Measurements from ENCODE around the gene CNTNAP5.

The CNTNAP5 gene

GRCh38 chr2:124485659-124486058, 460.6 kb downstream of the CNTNAP5 start:
- DNase-seq = no peak

DNA sequence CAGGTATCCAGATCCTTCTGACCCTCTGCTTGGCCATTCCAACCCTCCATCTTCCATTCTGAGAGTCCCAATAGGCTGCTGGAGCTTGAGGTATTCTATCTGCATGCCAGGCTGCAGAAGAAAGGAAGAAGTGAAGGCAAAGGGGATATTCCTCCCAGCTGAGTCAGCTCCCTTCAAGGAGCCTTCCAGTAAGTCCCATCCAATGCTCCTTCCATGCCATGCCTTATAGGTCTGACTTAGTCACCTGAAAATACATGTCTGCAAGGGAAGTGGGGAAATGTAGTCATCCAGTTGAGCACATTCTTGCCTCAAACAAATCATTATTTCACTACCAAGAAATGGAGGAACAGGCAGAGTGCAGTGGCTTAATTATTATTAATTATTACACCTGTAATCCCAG, 464.6 kb downstream of the CNTNAP5 start:
- no peak for DNase-seq

DNA sequence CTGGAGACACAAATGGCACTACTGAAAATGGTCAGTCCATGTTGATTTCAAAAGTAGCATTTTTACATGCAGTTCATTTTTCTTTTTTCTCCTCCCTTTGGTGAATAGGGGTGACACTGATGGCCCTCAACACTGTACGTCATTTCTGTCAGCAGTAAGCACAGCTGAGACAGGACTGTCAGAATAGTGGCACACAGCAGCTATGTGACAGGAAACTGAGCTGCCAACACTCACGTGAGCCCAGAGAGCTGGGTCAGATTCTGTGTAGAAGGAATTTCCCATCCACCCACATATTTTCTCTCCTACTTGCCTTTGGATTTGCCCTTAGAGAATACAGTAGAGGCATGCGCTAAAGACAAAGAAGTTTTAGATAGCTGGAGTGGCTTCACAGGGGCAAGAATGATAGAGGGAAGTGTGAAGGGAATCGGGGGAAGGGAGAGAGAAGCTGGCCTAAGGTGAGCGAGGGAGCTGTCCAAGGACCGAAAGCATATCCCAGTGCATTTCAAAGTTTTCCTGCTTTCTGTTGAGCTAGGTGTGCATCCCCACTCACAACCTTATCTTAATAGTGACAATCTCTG, 476.6 kb downstream of the CNTNAP5 start:
- DNase-seq = no peak

- no peak for DNase-seq
These were observed 489.1 kb downstream of the CNTNAP5 start for GRCh38 chr2:124514236-124514635.

GRCh38 chr2:124520953-124521352, 495.9 kb downstream of the CNTNAP5 start:
- no peak for DNase-seq

DNA sequence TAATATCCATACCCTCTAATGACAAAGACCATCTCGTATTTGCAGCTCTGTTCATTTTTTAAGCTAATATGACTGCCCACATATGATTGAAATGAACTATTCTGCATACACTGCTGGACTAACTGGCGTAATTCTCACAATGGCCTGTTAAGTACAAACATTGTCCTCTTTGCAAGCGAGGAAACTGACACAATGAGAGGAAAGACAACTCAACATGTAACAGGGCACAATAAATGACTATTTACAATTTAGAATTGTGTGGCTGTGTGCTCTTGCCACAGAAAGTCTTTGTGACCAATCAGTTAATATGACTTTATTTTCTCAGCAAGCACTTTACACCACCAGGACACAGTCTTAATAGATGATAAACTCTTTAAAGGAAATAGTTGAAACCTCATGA, 498.0 kb downstream of the CNTNAP5 start:
- DNase-seq = no peak

- no peak for DNase-seq
These were observed 499.2 kb downstream of the CNTNAP5 start for GRCh38 chr2:124524155-124524915.

- DNase-seq = no peak
These were observed 501.1 kb downstream of the CNTNAP5 start for GRCh38 chr2:124526221-124526620.

DNA sequence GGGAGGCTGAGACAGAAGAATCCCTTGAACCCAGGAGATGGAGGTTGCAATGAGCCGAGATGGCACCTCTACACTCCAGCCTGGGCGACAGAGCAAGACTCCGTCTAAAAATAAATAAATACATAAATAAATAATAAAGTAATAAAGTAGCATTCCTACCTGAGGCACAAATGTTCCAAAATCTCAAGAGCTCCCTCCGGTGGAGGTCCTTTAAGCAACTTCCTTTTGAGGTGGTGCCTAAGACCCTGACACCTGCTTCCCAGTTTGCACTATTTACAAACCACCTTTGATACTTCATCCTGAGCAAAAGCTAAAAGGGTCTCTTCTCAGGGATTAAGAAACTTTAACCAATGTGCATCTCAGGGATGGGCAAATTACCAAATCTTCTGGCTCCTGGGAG, 505.1 kb downstream of the CNTNAP5 start:
- DNase-seq = no peak

GRCh38 chr2:124533226-124533954, 508.3 kb downstream of the CNTNAP5 start:
- DNase-seq = no peak

- DNase-seq = no peak
These were observed 508.9 kb downstream of the CNTNAP5 start for GRCh38 chr2:124534028-124534427.

DNA sequence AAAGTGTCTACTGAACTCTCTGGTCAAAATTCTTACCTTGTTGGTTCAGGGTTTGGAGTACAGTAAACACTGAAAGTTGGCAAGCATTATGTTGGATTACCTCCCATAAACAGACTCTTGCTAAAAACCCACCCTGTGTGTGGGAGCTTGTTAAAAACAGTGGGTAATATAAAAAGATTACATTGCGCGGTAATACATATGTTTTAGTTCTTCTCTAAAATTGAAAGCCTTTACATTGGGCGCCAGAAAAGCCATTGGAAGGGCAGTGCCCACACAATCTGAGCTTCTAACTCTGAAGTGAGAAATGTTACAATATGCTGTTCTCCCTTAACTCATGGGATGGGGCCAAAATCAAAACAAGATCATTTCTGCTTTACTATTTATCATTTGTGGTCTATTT, 510.7 kb downstream of the CNTNAP5 start:
- DNase-seq = no peak

DNA sequence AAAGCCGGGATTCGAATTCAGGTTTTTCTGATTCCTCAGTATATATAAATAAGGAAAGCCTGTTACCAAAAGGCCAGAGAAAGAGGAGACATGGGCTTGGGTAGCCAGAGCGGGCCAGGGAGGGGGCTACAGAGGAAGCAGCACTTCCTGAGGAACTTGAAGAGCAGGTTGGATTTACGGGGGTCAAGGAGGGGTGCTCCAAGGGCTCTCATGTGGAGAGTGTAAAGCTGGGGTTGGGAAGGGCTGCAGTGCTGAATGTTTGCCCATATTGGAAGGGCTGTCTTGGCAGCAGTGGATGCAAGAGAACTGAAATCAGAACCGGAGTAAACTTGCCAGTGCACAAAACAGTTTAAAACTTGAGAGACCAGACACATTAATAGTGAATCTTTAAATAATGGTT, 511.5 kb downstream of the CNTNAP5 start:
- DNase-seq = no peak

DNA sequence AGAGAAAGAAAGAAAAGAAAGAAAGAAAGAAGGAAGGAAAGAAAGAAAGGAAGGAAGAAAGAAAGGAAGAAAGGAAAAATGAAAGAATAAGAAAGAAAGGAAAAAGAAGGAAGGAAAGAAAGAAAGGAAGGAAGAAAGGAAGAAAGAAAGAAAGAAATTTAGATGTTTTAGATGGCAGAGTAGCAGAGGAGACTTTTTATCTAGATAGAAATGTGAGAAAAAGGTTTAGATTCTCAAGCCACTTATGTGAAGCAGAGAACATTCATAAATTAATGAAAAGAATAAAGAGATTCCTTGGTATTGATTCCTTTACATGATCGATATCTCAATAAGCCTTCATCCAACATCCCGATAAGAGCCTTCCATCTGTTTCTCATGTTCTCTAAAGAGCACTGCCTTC, 513.5 kb downstream of the CNTNAP5 start:
- DNase-seq = no peak

DNA sequence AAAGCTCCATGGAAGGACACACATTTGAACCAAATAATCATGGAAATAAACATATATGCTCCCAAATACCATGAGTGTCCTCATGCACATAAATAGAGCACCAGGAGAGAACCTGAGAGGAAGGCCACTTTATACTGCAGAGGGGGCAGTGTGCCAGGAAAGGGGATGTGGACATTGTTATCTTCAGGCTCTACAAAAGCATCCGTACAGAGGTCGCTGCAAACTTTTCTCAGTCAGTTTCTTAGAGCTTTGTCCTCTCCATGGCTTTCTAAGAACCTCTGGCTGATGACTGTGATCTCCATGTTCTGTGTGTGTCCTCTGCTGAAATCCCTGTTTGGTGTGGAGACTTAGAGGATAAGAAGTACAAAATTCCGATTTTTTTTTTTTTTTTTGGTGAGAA, 515.7 kb downstream of the CNTNAP5 start:
- DNase-seq = no peak

DNA sequence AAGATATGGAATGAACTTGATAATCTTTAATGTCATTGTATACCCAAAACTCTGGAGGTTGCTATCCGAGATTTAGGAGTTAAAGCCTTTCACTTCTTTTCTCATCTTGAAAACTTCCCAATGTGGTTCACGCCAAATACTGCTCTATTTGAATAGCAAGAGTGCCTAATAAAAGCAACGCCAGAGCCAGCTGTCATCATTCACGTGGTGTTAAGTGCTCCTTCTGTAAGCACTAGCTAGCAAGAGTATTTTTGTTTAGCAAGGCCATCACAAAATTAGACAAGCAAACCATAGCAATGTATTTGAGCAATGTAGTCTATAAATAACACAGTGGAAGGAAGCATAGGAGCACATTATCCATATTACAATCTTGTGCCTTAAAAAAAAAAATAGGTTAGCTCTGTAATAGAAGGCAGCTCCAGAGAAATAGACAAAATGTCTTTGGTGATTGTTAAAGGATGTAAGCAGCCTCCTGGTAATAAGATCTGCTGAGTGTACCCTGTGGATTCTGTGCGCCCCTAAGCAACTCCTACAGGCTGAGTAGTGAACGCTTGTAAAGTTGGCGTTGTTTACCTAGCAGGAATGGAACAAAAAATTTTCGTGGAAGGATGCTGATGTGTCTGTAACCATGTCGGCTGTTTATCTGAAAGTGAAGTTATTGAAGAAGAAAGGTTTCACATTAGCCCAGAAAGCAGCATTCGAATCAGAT, 518.0 kb downstream of the CNTNAP5 start:
- DNase-seq = peak; percentile 65

DNA sequence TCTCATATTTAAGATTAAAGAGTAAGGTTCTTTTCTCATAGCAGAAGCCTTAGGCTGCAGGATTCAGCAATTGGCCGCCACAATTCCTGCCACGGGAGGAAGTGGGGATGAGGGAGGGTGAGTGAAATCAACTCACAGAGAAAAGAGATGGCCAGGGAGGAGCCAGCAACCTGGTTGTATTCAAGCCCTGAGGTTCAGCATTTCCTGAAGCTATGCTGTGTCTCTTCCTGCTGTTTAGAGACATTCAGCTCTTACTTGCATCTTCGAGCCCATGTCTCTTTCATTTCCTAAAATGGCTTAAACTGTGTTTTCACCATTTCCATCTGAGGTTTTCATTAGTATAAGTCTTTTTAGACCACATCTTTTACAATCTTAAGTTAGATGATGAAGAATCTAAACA, 522.6 kb downstream of the CNTNAP5 start:
- DNase-seq = no peak

DNA sequence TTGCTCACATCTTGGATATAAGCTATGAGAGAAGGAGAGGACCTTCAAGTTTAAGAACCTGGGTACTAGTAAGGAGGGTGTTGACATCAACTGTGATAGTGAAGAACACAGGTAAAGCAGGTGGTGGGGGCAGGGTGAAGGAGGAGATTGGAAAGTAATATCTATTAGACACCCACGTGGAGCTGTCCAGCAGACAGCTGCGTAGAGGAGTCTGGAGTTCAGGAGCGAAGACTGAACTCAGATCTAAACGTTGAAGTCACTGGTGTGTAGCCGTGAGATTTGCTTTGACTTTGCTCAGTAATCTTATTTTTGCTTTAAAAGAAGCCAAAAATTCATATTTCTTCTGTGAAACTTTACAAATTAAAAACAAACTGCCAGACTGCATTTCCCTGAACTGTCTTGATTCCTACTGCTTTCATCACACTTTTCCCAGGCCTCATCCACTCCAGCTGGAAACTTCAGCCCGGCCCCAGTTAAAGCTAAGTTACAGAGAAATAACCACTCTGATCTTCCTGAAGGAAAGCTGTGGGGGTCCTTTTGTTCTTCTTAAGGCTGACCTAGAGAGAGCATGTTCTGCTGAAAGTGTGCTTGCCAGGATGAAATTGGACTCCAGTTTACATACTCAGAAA, 533.3 kb downstream of the CNTNAP5 start:
- no peak for DNase-seq

GRCh38 chr2:124559236-124559635, 534.1 kb downstream of the CNTNAP5 start:
- no peak for DNase-seq

GRCh38 chr2:124560592-124561112, 535.6 kb downstream of the CNTNAP5 start:
- no peak for DNase-seq

GRCh38 chr2:124561486-124561885, 536.4 kb downstream of the CNTNAP5 start:
- DNase-seq = no peak

GRCh38 chr2:124563426-124563825, 538.3 kb downstream of the CNTNAP5 start:
- DNase-seq = no peak

DNA sequence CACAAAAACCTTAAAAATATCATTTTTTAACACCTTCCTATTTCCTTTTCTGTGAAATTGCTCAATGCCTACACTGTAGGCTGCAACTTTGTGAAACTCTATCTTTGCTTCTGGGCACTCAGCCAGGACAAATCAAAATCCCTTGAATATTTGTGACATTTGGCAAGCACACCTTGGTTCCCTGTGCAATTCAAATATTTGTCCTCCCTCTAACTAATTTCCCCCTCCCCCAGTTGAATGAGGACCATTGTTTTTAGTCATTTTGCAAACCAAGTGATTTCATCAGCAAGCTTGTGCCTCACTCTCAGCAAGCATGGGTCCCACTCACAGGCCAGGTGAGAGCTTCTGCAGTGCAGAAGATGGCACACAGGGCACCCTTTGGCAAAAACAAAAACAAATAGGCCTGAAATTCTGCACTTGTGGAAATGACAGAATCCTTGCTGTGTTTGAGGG, 541.5 kb downstream of the CNTNAP5 start:
- no peak for DNase-seq
